AG04449 (cell line): ENCODE data around the gene RASSF8.

Experiments used
- CTCF ChIA-PET: fragments of 350-600 bp; formaldehyde crosslinking; extraction: SDS; loops from one replicate; lab custom pipeline; 2021; ENCODE audit warnings: antibody characterized with exemption; lab: Yijun Ruan, JAX
- POLR2A ChIA-PET: fragments of 400-600, 350-600 bp; formaldehyde crosslinking; extraction: SDS; loops from one replicate; lab custom pipeline; 2020; ENCODE audit warnings: antibody characterized with exemption, inconsistent platforms; lab: Yijun Ruan, JAX
- DNase-seq: peaks from one replicate; pipeline ENCODE4 v3.0.0-alpha.2; 2010; ENCODE audit warnings: low read depth, low spot score
- H3K4me3 ChIP-seq: 2 replicates; pipeline ENCODE4 v1.5.1; 2011; ENCODE audit warnings: low read depth, mild to moderate bottlenecking, control low read depth, low read length
- CTCF ChIP-seq: IDR thresholded peaks from one replicate; pipeline ENCODE4 v1.5.1; 2011; ENCODE audit warnings: mild to moderate bottlenecking, moderate library complexity, low read length, control low read depth, inconsistent platforms; ENCODE audit not compliant: insufficient read depth; ENCODE audit errors: missing control alignments

The RASSF8 gene

DNA sequence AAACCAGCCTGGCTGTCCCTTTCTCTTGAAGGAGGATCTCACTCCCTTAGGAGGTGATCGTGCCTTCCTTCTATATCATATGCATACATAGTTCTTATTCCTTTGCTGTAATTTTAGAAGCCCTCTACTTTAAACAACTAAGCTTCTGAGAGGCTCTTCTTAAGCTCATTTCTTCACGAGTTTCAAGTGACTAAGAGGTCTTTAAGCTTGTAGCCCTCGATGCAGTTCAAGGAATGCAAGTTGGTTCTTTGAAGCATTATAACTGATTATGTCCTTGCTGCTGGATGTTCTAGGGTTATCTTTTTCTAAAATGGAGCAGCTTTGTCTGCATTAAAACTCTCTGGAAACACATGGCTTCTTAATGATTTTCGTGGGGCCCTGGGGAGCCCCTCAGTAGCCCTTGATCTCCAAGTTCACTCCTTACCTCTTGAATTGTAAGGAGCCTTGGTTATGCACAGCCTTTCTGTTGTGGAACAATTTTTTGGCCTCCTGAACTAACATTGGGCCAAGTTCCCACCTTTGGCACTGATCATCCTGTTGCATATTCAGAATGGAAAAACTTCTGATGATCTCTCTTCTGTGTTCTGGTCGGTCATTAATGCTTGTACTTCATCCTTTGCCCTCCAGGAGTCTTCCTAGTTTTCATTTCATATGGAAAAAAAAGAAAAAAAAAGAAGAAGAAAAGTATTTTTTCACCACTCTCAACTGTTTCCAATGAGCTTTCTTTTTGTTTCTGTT lies 12.6 kb downstream of the RASSF8 start:
- no peak for DNase-seq
- POLR2A ChIA-PET = no interaction called here
- TF ChIP-seq CTCF = peak; percentile 2
- CTCF ChIA-PET = interaction anchor here (0.6 to 1.4 kb wide), 7 partner anchors 9 to 46 kb away, joined by 3 to 5 read pairs (median 3); no protein-coding TSS in a partner anchor
- H3K4me3 ChIP-seq = no peak overlapping the region

DNA sequence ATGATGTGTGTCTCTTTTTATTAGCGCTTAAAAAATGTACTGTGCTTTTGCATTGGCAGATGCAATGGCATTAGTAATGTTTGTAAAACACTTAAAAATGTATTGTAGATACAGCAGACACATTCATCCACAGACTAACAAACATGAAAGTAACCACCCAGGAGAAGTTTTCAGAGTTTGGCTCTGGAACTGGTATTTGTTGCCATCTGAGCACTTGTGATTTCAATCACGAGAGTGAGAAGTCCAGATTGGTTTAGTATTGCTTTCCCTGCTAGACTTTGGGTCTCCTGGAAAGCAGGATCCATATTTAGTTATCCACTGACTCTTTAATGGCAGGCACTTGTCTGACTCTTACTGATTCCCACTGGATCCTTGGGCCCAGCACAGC lies 13.2 kb downstream of the RASSF8 start:
- DNase-seq = no peak
- no peak for TF ChIP-seq CTCF
- no peak overlapping the region for H3K4me3 ChIP-seq
- CTCF ChIA-PET = interaction anchor here (0.6 to 1.4 kb wide), 6 partner anchors 10 to 45 kb away, joined by 3 to 5 read pairs (median 4); no protein-coding TSS in a partner anchor
- POLR2A ChIA-PET = no interaction called here

- H3K4me3 ChIP-seq = no peak overlapping the region
- ChIA-PET POLR2A (interaction anchor here (0.6 kb wide), 1 partner anchor 11 kb away, joined by 4 read pairs; no protein-coding TSS in a partner anchor), CTCF (no interaction called here)
- no peak for TF ChIP-seq CTCF
- DNase-seq = no peak
Observed at GRCh38 chr12:25972783-25973182, 14.3 kb downstream of the RASSF8 start.

- DNase-seq = no peak
- CTCF ChIA-PET = interaction anchor here (1.1 to 1.2 kb wide), 2 partner anchors 9 to 42 kb away, joined by 3 read pairs; no protein-coding TSS in a partner anchor
- H3K4me3 ChIP-seq = no peak overlapping the region
- no peak for TF ChIP-seq CTCF
- POLR2A ChIA-PET = no interaction called here
Observed at GRCh38 chr12:25975179-25975578, 16.7 kb downstream of the RASSF8 start.

- CTCF ChIA-PET = interaction anchor here (1.1 to 1.2 kb wide), 2 partner anchors 10 to 42 kb away, joined by 3 read pairs; no protein-coding TSS in a partner anchor
- no peak for DNase-seq
- TF ChIP-seq CTCF = no peak
- no peak overlapping the region for H3K4me3 ChIP-seq
- POLR2A ChIA-PET = no interaction called here
Observed at GRCh38 chr12:25975682-25976081, 17.2 kb downstream of the RASSF8 start.

DNA sequence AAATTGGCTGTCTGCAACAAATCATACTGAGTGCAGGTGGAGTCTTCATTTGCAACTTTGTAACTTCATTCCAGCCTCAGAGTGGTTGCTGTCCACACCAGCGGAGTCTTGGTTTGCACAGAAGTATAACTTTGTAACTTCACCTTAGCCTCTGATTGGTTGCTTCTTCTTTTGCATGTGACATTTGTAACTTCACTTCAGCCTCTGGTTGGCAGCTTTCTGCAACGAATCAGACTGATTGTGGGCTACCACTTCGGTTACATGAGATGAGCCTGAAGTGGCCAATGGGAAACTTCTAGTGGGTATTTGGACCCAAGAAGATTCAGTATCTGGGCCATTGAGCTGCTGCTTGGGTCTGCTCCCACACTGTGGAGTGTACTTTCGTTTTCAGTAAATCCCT lies 17.8 kb downstream of the RASSF8 start:
- no peak for DNase-seq
- ChIA-PET CTCF (interaction anchor here (1.5 to 1.7 kb wide), 2 partner anchors 10 to 13 kb away, joined by 3 to 5 read pairs; no protein-coding TSS in a partner anchor), POLR2A (no interaction called here)
- TF ChIP-seq CTCF = no peak
- H3K4me3 ChIP-seq = no peak overlapping the region
